GM19240 (cell line): Measurements from ENCODE around the gene PHF19.

Experiments
- DNase-seq: peaks from one replicate; pipeline ENCODE4 v3.0.0; 2011; ENCODE audit warnings: low spot score; ENCODE audit not compliant: insufficient read length

PHF19 gene

DNA sequence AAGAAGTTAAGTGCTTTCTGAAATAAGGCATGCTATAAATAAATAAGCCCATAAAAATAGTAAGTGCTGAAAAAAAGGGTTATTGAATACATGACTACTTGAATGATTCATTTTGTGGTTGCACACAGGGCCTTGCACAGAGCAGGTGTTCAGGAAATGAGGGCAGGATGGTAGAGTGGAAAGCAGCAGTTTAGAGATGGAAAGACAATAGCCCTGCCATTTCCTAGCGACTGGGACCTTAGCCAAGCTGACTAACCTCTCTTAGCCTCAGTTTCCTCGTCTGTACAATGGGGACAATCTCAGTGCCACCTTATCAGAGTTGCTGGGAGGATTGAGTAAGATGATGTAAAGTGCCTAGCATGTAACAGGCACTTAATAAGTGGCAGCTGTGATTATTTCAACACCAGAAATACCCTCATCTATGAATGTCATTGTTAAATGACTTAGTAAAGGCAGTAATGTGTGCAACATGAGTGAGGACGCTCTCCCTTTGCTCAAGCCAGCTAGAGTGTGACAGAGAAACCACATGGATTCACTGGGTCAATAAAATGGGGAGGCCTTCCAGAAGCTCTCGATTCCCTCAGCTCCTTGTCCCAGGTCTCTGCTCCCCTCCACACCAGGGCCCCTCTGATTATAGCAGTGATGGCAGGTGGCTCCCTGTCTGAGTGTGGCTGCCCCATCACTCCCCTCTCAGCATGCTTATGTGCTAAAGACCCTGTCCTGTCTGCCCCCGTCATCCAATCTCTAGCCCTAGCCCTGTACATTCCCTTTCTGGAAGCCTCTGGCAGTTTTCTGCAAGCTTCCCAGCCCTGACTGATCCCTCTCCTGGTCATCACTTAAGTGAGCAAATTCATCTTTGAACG lies 16.0 kb upstream of the PHF19 start:
- DNase-seq, result peak; percentile 85

DNA sequence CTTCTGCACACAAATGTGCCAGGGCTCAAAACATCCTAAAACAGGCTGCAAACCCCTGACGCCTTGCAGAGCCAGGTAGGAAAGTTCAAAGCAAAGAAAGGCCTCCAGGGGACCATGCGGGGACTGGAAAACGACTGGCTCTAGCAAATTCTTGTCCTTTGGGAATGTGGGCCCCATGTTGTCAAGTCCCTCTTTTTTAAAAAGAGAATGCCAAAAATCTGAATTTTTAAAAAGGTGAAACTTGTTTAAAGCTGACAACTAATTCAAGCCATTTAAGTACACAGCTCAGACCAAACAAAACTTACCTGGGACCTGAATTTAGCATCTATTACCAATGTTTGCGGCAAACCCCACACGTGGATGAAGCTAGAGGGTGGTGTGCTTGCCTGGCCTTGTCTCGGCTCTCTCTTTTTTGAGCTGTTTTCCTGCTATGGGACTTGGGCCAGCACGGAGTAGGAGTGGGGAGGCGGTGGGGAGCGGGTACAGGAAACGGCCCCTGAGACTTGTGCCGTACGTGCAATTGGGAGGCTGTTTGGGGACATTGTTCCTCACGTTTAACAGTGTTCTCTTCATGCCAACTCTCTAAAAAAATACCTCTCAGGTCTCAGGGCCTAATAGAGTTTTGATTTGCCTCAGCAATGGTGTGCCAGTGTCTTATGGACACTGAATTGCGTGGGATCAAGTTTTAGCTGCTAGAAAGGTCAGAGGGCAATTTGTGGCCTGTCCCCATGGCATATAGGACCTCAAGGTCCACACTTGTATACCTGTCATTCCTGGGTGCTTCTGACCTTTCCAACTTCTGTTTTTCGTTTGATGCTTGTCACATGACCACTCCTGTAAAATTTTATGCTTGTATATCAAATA lies 15.1 kb upstream of the PHF19 start:
- DNase-seq, result peak; percentile 31

DNA sequence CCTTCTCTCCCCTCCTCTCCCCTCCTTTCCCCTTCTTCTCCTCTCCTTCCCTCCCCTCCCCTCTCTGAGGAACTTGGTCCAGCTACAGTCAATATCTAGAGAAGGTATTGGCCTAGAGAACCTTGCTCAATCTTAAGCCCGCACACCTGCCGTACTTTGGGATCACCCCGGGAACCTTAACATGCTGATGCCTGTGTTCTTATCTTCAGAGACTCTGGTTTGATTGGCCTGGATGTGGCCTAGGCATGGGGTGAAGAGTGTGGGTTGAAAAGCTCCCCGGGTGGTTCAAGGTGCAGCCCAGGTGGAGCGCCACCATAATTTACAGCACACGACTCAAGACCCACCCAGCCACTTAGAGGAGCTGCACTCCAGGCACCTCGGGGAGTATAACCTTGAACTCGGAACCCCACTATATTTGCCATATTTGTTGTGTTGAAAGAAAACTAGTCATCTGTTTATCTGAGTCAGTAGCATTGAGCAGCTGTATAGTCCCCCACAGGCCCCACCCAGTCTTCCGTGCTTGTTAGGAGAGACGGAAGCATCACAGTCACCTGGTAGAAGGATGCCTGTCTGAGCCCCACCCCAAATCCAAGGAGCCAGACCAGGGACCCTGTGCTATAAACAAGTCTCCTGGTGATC lies 14.4 kb upstream of the PHF19 start:
- no peak for DNase-seq

DNA sequence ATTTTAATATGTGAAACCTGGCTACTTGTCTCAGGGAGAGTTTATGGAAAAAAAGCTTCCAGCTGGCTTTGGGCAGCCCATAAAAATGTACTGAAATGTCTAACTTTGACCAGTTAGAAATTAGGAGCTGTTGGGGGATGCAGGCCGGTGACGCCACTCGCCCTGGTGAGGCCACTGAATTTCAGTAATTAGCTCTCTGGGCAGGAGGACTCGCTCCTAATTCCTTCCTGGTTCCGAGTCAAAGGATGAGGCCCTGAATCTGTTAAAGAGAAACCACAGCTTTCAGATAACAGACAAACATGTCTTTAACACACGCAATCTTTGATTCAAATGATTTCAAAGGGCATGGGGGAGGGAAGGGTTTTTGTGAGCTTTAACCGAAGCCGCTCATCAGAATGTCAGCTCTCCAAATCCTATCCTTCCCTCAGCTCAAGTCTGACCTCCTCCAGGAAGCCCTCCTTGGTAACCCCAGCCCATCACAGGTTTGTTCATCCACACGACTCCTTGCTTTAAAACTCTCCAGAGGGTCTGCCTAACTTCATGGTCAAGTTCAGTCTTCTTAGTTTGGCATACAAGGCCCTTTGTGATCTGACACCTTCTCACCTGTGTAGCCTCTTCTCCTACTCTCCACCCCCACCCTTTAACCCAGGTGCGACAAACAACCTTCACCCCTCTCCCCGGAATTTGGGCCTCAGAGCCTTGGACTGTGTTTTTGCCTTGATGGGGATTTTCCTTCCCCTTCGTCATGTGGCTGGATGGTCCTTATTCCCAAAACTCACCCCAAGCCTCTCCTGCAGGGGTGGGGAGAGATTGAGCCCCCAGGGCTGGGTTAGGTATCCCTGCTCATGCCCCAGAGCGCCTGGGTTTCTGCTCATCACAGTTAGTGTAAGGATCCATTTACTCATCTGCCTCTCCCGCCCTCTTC lies 13.6 kb upstream of the PHF19 start:
- DNase-seq, result no peak

DNA sequence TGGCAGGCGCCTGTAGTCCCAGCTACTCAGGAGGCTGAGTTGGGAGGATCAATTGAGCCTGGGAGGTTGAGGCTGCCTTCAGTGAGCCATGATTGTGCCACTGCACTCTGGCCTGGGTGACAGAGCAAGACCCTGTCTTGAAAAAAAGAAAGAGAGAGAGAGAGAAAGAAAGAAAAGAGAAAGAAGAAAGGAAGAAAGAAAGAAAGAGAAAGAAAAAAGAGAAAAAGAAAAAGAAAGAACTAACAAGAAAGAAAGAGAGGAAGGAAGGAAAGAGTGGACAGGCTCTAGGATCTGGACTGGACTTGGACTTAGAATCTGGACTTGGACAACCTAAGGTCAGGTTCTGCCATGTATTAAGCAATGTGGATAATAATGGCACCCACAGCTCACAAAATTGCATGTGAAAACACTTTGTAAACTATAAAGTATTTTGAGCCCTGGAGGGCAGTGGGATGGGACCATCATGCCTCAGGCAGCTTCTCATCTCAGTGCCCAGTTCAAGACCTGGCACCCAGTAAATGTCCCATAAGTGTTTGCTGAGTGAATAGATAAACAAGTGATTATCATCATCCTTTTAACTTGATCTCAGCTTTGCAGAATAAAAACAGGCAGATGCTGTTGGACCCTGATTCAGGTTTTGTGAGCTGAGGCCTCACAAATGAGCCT lies 12.8 kb upstream of the PHF19 start:
- DNase-seq, result no peak

DNA sequence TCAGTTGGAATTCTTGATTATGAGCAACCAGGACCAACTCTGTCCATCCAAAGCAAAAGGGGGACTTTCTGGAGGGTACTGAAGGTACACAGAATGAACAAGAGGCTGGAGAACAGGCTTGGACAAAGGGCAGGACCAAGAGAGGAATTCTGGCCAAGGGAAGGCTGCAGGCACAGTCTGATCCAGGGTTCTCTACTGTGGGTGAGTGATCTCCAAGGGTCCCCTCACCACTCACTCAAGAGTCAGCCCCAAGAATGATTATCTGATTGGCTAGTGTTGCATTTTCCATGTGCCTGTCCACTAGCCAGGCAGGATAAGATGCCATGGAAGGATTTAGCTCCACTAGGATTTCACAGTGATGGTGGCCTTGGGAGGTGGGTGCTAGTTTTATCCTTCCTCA lies 11.6 kb upstream of the PHF19 start:
- no peak for DNase-seq

DNA sequence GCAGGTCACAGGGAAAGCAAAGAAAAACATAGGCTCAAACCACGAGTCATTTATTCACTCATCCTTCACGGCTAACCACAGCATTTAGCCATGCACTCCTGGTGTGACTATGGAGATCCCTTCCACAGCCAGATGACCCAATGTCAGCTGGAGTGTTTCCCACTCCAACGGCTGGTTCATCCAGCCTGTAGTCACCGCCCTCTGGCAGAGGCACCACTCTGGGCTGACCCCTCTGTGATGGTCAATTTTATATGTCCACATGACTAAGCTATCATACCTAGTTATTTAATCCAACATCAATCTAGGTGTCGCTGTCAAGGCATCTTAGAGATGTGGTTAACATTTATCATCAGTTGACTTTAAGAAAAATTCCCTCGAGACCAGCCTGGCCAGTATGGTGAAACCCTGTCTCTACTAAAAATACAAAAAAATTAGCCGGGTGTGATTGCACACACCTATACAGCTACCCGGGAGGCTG lies 9.5 kb upstream of the PHF19 start:
- no peak for DNase-seq

DNA sequence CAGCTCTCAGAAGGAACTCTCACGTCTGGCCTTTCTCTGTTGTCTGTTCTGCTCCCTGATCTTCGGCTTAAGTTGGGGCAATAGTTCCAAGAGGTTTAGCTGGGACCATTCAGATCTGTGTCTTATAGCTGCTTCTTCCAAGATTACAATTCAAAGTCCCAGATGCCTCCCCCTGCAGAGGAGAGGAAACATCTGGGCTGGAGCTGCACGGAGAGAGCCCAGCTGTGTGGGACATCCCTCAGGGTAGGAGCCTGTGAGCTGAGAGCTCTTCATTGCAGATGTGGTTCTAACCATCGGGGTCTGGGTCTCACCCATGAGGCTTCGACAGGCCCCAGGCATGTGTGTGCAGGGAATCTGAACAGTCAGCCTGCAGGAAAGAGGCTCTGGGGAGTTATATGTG lies 9.0 kb upstream of the PHF19 start:
- no peak for DNase-seq

DNA sequence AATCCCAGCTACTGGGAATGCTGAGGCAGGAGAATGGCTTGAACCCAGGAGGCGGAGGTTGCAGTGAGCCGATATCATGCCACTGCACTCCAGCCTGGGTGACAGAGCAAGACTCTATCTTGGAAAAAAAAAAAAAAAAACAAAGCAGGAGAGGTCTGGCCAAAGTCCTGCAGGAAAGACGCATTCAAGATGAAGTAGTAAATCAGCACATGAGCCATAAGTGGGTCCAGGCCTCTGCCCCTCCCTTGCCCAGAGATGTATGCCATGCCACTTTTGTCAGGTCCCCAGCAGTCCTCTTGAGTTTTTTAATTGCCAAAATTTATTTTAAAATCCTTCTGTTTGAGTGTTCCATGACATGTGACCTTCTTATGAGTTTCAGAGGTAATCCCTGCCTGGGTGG lies 8.5 kb upstream of the PHF19 start:
- DNase-seq, result no peak

DNA sequence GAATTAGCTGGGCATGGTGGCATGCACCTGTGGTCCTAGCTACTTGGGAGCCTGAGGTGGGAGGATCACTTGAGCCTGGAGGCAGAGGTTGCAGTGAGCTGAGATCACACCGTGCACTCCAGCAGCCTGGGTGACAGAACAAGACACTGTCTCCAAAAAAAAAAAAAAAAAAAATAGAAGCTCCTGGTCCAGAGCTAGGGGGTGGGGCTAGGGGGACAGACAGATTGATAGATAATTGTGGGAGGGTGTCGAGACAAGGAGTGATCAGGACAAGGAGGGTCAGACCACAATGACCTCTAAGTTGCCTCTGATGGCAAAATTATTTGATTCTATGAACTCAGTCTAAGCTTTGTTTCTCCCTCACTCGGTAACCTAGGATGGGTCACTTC lies 6.6 kb upstream of the PHF19 start:
- DNase-seq, result no peak

DNA sequence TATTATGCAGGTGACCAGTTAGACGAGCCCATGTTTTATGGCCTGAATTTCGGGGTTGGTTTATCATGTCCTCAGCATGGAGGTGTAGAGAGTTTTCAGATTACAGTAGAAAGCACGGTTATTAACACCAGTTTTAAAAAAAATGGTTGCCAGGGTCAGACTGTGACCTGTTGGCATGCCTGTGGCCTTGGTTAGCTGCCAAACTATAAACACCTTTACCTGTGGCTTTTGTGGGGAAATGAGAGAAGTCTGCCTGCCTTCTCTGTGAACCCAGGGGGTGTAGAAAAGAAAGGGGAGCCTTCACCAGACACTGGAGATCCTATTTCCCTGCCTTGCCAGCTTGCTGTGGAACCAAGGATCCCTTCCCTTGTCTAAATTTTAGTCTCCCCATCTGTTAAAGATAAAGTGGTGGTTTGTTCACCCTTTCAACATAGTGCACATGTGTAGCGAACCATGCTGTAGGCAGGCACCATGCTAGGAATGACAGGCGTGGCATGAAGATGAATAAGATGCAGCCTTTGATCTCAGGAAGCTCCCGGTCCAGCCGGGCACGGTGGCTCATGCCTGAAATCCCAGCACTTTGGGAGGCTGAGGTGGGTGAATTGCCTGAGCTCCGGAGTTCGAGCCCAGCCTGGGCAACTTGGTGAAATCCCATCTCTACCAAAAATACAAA lies 6.1 kb upstream of the PHF19 start:
- DNase-seq, result no peak

DNA sequence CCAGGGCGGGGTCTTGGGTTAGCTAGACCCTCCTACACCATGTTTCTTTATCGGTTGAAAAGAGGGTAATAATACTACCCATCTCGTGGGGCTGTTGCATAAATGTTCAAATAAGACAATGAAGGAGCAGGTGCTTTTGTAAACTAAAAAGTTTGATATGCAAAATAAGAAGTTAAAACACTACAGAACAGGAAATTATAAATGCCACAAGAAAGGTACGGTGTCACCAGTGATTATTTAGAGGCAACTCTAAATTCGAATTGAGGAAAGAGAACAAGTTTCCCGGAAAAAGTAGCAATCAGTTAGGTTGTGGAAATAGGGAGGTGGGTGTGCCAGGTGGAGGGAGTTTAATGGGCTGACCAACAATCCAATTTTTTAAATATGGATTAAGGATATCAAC lies 2.5 kb upstream of the PHF19 start:
- DNase-seq, result no peak

DNA sequence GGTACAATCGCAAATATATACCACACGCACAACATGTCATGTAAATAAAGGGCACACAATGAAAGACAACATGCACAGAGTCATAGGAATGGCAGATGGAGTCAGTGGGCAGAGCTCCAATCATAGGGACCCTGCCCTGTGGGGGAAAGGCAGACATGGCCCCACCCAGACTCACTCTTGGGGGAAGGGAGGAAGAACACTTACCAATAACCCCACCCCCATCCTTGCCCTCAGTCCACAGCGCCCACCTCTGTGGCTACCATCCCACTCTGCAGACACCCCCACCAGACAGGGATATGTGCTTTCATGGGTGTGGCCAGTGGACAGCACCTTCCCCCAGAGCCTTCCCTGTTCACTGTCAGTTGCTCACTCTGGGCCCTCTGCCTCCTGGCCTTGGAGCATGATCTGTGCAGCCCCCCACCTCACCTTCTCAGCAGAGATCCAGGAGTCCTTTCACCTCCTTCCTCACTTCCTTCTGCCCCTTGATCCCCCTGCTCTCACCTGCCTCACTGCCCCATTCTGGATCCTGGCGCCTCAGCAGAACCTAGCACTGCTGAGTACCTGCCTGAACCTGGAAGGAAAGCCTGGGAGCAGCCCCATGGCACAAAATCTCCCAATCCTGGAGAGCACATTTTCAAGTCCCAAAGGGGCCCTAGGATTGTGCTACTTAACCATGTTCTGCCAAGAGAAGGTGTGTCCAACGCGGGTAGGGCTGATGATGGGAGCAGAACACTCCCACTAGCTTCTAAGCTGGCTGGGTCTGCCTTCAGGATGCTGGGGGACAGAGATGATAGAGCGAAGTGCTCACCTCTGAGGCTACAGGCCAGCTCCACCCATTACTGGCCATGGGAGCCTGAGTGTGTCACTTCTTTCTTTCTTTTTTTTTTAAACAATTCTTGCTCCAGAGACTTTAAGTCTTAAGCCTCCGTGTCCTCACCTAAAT lies 1.5 kb upstream of the PHF19 start:
- DNase-seq, result no peak

DNA sequence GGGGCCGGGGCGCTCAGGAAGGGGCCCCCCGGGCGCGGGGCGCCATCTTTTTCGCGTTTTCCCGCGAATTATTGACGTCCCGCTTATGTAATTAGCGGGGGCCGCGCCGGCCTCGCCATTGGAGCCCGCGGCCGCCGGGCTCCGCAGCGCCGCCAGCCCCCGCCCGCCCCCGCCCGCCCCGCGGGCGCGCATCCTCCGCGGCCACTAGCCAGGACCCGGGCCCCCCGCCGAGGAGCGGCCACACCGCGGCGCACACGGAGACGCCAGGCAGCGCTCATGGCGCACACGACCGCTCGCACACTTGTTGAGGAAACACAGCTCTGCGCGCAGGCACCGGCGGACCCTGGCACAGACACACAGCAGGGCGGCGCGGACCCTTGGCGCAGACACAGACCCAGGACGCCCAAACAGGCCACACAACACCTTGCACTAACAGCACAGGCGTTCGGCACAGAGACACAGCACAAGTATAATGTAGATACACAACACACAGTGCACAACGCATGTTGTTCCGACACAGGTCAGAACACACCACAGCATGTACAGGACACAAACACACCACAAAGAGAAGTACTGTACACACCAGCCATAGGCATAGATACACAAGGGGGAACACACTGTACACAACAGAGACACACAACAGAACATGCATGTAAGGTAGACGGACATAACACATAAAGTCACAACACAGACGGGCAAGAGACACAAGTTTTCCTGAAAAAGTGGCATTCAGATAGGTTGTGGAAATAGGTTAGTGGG lies 467 bp upstream of the PHF19 start:
- peak; percentile 53 for DNase-seq

DNA sequence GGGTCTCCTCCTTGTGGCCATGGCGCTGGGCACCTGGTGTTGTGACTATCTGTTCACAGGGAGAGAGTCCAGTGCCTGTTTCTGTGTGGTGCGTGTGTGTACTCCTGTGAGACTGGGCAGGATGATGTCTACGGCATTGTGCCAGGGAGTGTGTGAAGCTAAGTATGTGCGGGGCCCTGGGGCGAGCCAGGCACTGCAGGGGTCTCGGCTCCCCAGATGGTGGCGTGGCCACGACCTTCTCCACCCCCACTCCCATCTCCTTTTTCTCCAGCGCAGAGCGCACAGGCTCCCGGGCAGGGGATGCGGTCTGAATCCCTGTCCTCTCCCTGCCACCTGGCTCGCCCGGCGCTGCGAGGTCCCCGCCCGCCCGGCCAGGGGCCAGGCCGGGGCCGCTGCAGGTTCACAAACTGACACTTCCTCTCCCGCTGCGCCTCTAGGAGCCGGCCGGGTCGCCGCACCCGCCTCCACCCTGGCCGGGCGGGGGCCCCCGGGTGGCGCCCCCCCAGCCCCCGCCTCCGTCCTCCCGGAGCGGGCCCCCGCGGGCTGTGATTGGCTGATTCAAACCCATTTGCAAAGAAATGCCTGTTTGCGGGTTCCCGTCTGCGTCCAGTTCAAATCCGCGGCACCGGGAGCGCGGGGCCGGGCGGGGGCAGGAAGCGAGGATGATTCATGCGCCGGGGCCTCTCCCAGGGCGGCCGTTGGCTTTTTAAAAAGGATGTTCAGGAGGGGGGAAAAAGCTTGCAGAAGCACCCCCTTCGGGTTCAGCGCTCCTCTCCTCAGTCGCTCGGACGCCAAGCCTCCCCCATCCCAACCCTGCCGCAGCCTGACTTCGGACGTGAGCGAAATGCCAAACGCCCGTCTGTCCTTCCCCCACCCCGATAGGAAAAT lies 790 bp downstream of the PHF19 start:
- DNase-seq, result peak; percentile 70

DNA sequence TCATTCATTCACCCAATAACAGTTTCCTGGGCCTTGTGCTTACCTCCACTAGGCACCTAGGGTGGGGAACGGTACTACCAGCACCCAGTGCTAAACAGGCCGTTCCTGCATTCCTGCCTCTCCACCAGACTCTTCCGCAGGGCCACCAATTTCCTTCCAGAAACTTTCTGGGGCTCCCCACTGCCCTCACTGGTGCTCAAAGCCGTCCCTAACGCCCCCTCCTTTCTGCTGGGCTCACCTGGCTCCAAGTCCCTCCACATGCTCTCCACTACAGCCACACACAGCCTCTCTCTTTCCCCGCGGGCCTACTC lies 1.4 kb downstream of the PHF19 start:
- DNase-seq, result no peak

DNA sequence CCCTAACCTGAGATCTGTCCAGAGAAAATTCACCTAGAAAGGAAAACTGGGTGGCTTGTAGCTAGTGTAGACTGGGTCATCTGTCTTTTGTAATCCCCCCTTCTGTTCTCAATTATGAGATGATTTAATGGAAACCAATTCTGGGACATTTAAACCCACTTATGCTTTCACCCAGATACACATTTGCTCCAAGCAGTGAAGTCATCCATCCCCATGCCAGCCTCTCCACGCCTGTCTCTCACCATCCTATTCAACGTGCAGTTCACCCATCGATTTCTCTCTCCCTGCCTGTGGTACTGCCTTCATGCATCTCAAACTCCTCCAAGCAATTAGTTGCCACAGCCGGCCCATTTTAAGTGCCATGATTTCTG lies 1.8 kb downstream of the PHF19 start:
- no peak for DNase-seq
